ENCODE results near the gene ZFAND3. TPM values are rescaled to one million over a fixed set of nuclear protein-coding genes. Genes with fewer than 3 reads are reported as not detected.

Gene ZFAND3
- total RNA-seq, 1 experiment from 2014 or later = 75.0 TPM

- CTCF ChIA-PET = no interaction called here
- Mint-ChIP-seq H3K9me3 (ENCODE audit: low read depth, unreplicated experiment) (no peaks in the 10 kb centered on the region), H3K4me3 (ENCODE audit: low read depth, unreplicated experiment) (no peak overlapping the region), H3K27ac (ENCODE audit: unreplicated experiment) (no peak overlapping the region), H3K4me1 (ENCODE audit: low read depth, unreplicated experiment) (peaks cover 18% of the 10 kb centered on the region), H3K36me3 (ENCODE audit: insufficient read depth, unreplicated experiment) (no peaks in the 10 kb centered on the region), H3K27me3 (ENCODE audit: unreplicated experiment) (no peaks in the 10 kb centered on the region)
- TF ChIP-seq, protein P1, sequence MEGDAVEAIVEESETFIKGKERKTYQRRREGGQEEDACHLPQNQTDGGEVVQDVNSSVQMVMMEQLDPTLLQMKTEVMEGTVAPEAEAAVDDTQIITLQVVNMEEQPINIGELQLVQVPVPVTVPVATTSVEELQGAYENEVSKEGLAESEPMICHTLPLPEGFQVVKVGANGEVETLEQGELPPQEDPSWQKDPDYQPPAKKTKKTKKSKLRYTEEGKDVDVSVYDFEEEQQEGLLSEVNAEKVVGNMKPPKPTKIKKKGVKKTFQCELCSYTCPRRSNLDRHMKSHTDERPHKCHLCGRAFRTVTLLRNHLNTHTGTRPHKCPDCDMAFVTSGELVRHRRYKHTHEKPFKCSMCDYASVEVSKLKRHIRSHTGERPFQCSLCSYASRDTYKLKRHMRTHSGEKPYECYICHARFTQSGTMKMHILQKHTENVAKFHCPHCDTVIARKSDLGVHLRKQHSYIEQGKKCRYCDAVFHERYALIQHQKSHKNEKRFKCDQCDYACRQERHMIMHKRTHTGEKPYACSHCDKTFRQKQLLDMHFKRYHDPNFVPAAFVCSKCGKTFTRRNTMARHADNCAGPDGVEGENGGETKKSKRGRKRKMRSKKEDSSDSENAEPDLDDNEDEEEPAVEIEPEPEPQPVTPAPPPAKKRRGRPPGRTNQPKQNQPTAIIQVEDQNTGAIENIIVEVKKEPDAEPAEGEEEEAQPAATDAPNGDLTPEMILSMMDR (IDR thresholded peaks at IDR 0.05; ENCODE audit: unreplicated experiment) = no peak
- BruUV-seq (replicated peaks) = no TSS peak
- DNase-seq = no peak
- intact Hi-C loops (cut with micrococcal nuclease; ENCODE audit: unreplicated experiment) = no loop called here
Observed at GRCh38 chr6:38027685-38028373, 208.3 kb downstream of the ZFAND3 start.

DNA sequence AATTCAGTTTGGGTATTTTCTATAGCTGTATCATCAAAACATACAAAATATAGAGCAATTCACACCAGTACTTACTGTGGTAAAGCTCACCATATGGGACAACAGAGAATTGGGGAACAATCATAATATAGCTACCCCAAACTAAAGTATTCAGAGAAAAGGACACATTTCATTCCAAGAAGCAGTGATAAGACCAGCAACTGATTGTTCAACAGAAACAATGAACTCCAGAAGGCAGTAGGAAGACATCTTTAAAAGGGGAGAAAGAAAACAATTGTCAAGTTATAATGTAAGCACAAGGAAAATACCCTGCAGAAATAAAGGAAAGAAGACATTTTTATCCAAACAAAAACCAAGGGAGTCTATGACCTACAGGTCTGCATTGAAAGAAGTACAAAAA is 210.9 kb downstream of the ZFAND3 start:
- peaks cover 9% of the 10 kb centered on the region for H3K4me1 Mint-ChIP-seq (ENCODE audit: low read depth, unreplicated experiment)
- TF ChIP-seq, protein P1 (IDR thresholded peaks at IDR 0.05; ENCODE audit: unreplicated experiment) = no peak
- no peak for DNase-seq
- H3K9me3 Mint-ChIP-seq (ENCODE audit: low read depth, unreplicated experiment) = no peaks in the 10 kb centered on the region
- H3K27me3 Mint-ChIP-seq (ENCODE audit: unreplicated experiment) = no peaks in the 10 kb centered on the region
- intact Hi-C loops (cut with micrococcal nuclease; ENCODE audit: unreplicated experiment) = loop anchor here (10.0 kb wide), 2 partner anchors 544 to 644 kb away; no protein-coding TSS in a partner anchor
- no TSS peak for BruUV-seq (replicated peaks)
- CTCF ChIA-PET = no interaction called here
- no peaks in the 10 kb centered on the region for H3K36me3 Mint-ChIP-seq (ENCODE audit: insufficient read depth, unreplicated experiment)
- H3K27ac Mint-ChIP-seq (ENCODE audit: unreplicated experiment) = no peak overlapping the region
- H3K4me3 Mint-ChIP-seq (ENCODE audit: low read depth, unreplicated experiment) = no peak overlapping the region

DNA sequence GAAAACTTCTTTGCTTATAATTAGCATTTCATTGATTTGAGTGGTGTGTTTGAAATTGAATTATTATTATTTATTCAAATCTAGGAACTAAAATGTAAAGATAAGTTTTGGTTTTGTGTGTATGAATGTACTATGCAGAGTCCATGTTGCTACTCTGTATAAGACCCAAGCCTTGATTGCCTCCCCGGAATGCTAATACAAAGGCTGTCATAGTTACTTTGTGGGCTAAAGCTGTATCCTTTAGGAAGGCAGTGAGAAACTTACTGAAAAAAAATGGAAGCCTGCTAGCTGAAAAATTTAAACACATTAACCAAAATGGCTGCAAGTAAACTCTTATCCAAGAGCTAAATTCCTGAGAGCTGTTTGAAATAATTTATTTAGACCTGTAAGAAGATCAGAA is 213.3 kb downstream of the ZFAND3 start:
- intact Hi-C loops (cut with micrococcal nuclease; ENCODE audit: unreplicated experiment) = loop anchor here (10.0 kb wide), 2 partner anchors 542 to 642 kb away; no protein-coding TSS in a partner anchor
- no peaks in the 10 kb centered on the region for H3K36me3 Mint-ChIP-seq (ENCODE audit: insufficient read depth, unreplicated experiment)
- CTCF ChIA-PET = no interaction called here

DNA sequence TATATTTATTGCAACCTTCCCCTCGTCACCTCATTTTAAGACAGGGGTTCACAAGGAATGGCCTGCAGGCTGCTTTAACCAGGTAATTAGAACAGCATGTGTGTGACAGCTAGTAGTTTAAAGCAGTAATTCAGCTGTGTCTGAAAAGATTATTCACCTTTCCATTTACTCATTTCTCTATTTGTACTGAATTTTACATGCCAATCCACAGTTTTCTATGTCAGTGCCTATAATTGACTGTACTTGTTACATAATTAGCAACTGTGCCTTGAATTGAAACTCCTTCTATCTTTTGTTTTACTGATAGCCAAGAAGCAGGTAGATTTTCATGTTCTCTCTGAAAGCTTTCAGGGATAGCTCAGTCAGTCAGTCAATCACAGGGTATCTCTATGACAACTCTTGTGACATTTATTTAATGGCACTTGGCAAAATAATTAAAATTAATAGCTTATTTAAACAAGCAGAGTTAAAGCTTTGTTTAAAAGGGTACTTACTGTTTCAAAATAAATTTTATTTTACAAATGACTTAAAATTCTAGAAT is 214.0 kb downstream of the ZFAND3 start:
- no TSS peak for BruUV-seq (replicated peaks)
- Mint-ChIP-seq H3K4me3 (ENCODE audit: low read depth, unreplicated experiment) (no peak overlapping the region), H3K4me1 (ENCODE audit: low read depth, unreplicated experiment) (peaks cover 27% of the 10 kb centered on the region)

More for the DNA sequence above, 213.3 kb downstream of the ZFAND3 start:
- Mint-ChIP-seq H3K9me3 (ENCODE audit: low read depth, unreplicated experiment) (peaks cover 2% of the 10 kb centered on the region), H3K4me3 (ENCODE audit: low read depth, unreplicated experiment) (no peak overlapping the region), H3K4me1 (ENCODE audit: low read depth, unreplicated experiment) (peaks cover 25% of the 10 kb centered on the region), H3K27ac (ENCODE audit: unreplicated experiment) (no peak overlapping the region), H3K27me3 (ENCODE audit: unreplicated experiment) (no peaks in the 10 kb centered on the region)
- BruUV-seq (replicated peaks) = no TSS peak
- TF ChIP-seq, protein P1 (IDR thresholded peaks at IDR 0.05; ENCODE audit: unreplicated experiment) = no peak
- DNase-seq = no peak

More for the DNA sequence above, 214.0 kb downstream of the ZFAND3 start:
- intact Hi-C loops (cut with micrococcal nuclease; ENCODE audit: unreplicated experiment) = loop anchor here (10.0 kb wide), 2 partner anchors 541 to 641 kb away; no protein-coding TSS in a partner anchor
- Mint-ChIP-seq H3K27me3 (ENCODE audit: unreplicated experiment) (no peaks in the 10 kb centered on the region), H3K36me3 (ENCODE audit: insufficient read depth, unreplicated experiment) (no peaks in the 10 kb centered on the region), H3K27ac (ENCODE audit: unreplicated experiment) (no peak overlapping the region), H3K9me3 (ENCODE audit: low read depth, unreplicated experiment) (peaks cover 2% of the 10 kb centered on the region)
- TF ChIP-seq, protein P1 (IDR thresholded peaks at IDR 0.05; ENCODE audit: unreplicated experiment) = no peak
- no peak for DNase-seq
- CTCF ChIA-PET = interaction anchor here (0.7 to 1.6 kb wide), 3 partner anchors 55 to 460 kb away, joined by 3 to 10 read pairs (median 3); no protein-coding TSS in a partner anchor

All from Calu3 (cell line).